HepG2 (cell line): ENCODE measurements around the gene KLHL33. TPM values are rescaled to one million over a fixed set of nuclear protein-coding genes. Genes with fewer than 3 reads are reported as not detected.

ENCODE experiments used
- ARNTL ChIP-seq: sonication (generic); formaldehyde crosslinking; IDR thresholded peaks from 2 replicates; pipeline ENCODE4 v1.4.0; 2020; ENCODE audit warnings: mild to moderate bottlenecking, missing genetic modification reagents
- ATRX ChIP-seq: sonication (generic); formaldehyde crosslinking; IDR thresholded peaks from 2 replicates; pipeline ENCODE4 v1.4.0; 2020; ENCODE audit warnings: missing genetic modification reagents, borderline replicate concordance
- CREB3 ChIP-seq: sonication (generic); formaldehyde crosslinking; IDR thresholded peaks from 2 replicates; pipeline ENCODE4 v1.5.0; 2020; ENCODE audit warnings: missing genetic modification reagents
- HNF4A ChIP-seq: sonication (generic); formaldehyde crosslinking; IDR thresholded peaks from 2 replicates; pipeline ENCODE4 v1.4.0; 2020; ENCODE audit warnings: missing genetic modification reagents
- SMARCC2 ChIP-seq: fragments of 450-650 bp; IDR thresholded peaks from 2 replicates; pipeline ENCODE4 v1.6.1; 2017; ENCODE audit warnings: antibody characterized with exemption, mild to moderate bottlenecking
- ZBTB20 ChIP-seq: sonication (generic); formaldehyde crosslinking; IDR thresholded peaks from 2 replicates; pipeline ENCODE4 v1.8.1; 2023; ENCODE audit warnings: missing genetic modification reagents, low read depth, mild to moderate bottlenecking, borderline replicate concordance
- ZBTB4 ChIP-seq: sonication (generic); formaldehyde crosslinking; IDR thresholded peaks from 2 replicates; pipeline ENCODE4 v1.4.0; 2020; ENCODE audit warnings: missing genetic modification reagents, mild to moderate bottlenecking, borderline replicate concordance
- ZBTB40 ChIP-seq, 2 experiments: fragments of 450-650 bp in 1 of 2; sonication (generic) in 1 of 2; formaldehyde crosslinking in 1 of 2; IDR thresholded peaks; 2 replicates each; pipeline versions ENCODE4 v1.6.1 to v1.8.0; 2016 to 2022; ENCODE audit warnings: antibody characterized with exemption in 1 of 2, mild to moderate bottlenecking in 1 of 2, missing genetic modification reagents in 1 of 2
- ZFP90 ChIP-seq: sonication (generic); formaldehyde crosslinking; IDR thresholded peaks from 2 replicates; pipeline ENCODE4 v1.8.0; 2022; ENCODE audit warnings: missing genetic modification reagents, mild to moderate bottlenecking, inconsistent platforms, borderline replicate concordance
- ZNF44 ChIP-seq: sonication (generic); formaldehyde crosslinking; IDR thresholded peaks from 2 replicates; pipeline ENCODE4 v1.5.1; 2020; ENCODE audit warnings: mild to moderate bottlenecking, missing genetic modification reagents
- ZNF605 ChIP-seq: sonication (generic); formaldehyde crosslinking; IDR thresholded peaks from 2 replicates; pipeline ENCODE4 v1.8.0; 2022; ENCODE audit warnings: mild to moderate bottlenecking, missing genetic modification reagents
- polyA plus RNA-seq, 8 experiments: library from polyadenylated mRNA; depleted of rRNA in 3 of 8; stranded (reverse) in 7 of 8; unstranded in 1 of 8; fragments of >200 nt; fragmentation: Illumina TruSeq in 4 of 8; extraction: Trizol in 4 of 8; gene quantifications; 2 replicates each; pipeline versions ENCODE4 v1.2.1 to v1.2.3, GENCODE V29; 2011 to 2016; ENCODE audit warnings: low read depth in 4 of 8, missing spikeins in 1 of 8, mixed read lengths in 1 of 8; ENCODE audit not compliant: insufficient read depth in 1 of 8
- total RNA-seq, 5 experiments: library from RNA; depleted of rRNA; stranded (reverse); fragments of >200 nt; fragmentation: Illumina TruSeq; extraction: Trizol; gene quantifications; 2 replicates each; pipeline ENCODE4 v1.2.3, GENCODE V29; 2016; ENCODE audit warnings: low read depth in 1 of 5
- TF ChIP-seq, protein P1 (sequence below): sonication (generic); formaldehyde crosslinking; IDR thresholded peaks from 2 replicates; pipeline ENCODE4 v1.4.0; 2020; ENCODE audit warnings: missing genetic modification reagents

The KLHL33 gene
- total and polyA plus RNA-seq, 2 of the 13 experiments (the other 11 are each of a cell fraction or from before 2014, with no cell fraction given): not detected

DNA sequence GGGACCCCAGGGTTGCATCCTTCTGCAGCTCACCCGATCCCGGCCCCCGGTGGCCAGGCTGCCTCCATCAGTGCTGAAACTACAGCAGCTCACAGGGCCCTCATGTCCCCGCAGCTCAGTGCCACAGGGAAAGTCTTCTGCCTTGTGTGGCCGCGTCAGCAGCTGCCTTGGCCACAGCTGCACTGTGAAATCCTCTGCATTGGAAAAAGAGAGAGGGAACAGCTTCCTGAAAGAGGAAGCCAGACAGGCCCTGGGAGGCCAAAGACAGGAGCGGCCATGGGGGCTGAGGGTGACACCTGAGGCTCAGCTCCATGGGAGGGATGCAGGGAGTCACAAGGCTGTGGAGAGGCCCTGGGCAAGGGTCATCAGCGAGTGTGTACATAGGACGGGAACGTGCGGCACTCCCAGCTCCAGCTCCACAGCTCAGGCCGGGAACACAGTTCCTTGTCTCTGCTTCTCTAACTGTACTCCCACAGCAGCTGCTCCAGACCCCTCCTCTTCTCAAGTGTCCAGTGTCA is 59.8 kb downstream of the KLHL33 start (continued):
- TF ChIP-seq ZBTB20 (CRISPR knock-in tag) (peak; percentile 78; the same call in 1 of the 2 replicates), ZNF44 (CRISPR knock-in tag) (peak; percentile 63; the same call in 1 of the 2 replicates), ZNF605 (CRISPR knock-in tag) (peak; percentile 61; the same call in 1 of the 2 replicates), ARNTL (CRISPR knock-in tag) (no peak), SMARCC2 (no peak), ZBTB40 (IDR thresholded peaks at IDR 0.05) (no peak), ZBTB40 (CRISPR knock-in tag; IDR thresholded peaks at IDR 0.05) (peak; percentile 68), ZFP90 (CRISPR knock-in tag) (no peak), ATRX (CRISPR knock-in tag) (no peak), HNF4A (CRISPR knock-in tag) (peak; percentile 79), CREB3 (CRISPR knock-in tag) (no peak), ZBTB4 (CRISPR knock-in tag) (0 out of 2 replicates have a peak, but pooled peaks have one; percentile 29)
- TF ChIP-seq, protein P1, sequence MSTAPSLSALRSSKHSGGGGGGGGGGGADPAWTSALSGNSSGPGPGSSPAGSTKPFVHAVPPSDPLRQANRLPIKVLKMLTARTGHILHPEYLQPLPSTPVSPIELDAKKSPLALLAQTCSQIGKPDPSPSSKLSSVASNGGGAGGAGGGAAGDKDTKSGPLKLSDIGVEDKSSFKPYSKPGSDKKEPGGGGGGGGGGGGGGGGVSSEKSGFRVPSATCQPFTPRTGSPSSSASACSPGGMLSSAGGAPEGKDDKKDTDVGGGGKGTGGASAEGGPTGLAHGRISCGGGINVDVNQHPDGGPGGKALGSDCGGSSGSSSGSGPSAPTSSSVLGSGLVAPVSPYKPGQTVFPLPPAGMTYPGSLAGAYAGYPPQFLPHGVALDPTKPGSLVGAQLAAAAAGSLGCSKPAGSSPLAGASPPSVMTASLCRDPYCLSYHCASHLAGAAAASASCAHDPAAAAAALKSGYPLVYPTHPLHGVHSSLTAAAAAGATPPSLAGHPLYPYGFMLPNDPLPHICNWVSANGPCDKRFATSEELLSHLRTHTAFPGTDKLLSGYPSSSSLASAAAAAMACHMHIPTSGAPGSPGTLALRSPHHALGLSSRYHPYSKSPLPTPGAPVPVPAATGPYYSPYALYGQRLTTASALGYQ: no peak
